GM18873 (cell line): ENCODE results near the gene KCNIP4.

Experiments
- ATAC-seq: cut with Tn5 transposase; IDR thresholded peaks from one replicate; pipeline ENCODE4 v1.9.1; 2021; ENCODE audit warnings: mild to moderate bottlenecking, moderate library complexity, moderate number of reproducible peaks; ENCODE audit not compliant: unreplicated experiment, low FRiP score

KCNIP4 gene

GRCh38 chr4:21769404-21770147 lies 179.0 kb downstream of the KCNIP4 start:
- no peak for ATAC-seq

- no peak for ATAC-seq
Measured at GRCh38 chr4:21768349-21769310, 179.9 kb downstream of the KCNIP4 start.

DNA sequence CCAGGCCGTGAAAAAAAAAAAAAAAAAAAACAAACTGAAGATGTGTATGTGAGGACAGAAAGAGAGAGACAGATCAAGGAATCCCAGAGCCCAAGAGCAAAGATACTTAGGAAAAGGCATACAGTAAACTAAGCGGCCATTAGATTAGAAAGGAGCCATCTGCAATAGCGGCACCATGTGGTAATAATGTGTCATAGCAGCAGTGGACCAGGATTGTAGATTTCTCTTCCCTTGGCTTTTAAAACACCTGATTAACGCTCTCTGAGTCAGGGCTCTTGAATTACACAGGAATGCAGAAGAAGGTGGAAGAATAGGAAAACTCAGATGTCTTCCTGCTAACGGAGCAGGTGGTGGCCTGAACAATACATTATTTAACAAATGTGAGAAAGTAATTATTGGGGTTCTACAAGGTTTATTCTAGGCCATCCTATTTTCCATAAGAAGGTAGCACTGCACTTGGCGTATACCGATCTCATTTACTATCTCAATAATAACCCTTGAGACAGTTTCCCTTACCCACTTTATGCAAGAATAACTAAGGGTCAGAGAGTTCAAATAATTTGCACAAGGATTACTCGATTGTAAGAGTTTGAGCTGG lies 182.7 kb downstream of the KCNIP4 start:
- no peak for ATAC-seq

DNA sequence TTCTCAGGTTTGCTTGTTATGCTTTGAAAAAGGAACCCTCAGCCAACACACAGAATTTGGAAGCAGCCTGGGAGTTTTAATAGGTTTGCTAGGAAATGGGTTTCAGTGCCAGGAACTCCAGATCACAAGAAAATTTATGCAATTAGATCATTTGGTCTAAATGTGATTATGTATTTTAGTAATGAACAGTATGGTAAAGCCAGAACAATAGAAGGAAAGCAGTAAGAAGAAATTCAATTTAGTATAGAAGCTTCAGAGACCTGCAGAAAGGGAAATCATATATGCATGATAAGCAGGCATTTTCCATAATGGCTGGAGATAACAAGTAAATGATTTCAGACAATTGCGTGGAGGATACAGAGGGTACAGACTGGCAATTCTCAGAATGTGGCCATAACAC lies 184.7 kb downstream of the KCNIP4 start:
- no peak for ATAC-seq

DNA sequence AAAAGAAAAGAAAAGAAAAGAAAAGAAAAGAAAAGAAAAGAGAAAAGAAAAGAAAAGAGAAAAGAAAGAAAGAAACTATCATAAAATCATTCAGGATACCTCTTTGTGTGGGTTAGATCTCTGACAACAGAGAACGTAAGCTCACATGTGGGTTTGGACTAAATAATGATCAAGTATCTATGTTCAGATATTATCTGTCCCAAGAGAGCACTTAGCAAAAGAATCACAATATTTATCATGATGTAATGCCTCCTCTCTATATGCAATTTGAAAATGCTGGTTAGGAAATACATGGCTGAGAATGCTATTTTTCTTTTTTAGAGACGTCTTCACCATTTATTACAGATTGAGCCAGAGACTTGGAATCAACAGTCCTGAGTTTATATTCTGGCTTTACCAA lies 191.3 kb downstream of the KCNIP4 start:
- no peak for ATAC-seq

- no peak for ATAC-seq
Measured at GRCh38 chr4:21753084-21753760, 195.3 kb downstream of the KCNIP4 start.

DNA sequence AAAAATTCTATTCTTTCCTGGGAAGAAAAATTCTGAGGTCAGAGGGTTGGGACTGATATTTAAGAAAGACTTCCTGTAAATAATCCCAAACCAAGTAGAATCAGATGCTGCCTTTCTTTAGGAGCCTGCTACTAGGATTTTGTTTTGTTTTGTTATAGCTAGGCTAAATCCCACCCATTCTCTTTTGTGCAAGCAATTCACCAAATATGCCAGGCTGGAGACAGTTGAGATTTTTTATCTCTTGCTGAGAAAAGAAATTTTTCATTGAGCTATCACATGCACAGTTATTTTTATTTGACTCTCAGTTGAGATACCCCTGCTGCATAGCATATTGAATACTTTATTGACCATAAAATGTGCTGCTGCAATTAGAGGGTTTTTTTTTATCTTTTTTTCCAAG lies 196.0 kb downstream of the KCNIP4 start:
- no peak for ATAC-seq

DNA sequence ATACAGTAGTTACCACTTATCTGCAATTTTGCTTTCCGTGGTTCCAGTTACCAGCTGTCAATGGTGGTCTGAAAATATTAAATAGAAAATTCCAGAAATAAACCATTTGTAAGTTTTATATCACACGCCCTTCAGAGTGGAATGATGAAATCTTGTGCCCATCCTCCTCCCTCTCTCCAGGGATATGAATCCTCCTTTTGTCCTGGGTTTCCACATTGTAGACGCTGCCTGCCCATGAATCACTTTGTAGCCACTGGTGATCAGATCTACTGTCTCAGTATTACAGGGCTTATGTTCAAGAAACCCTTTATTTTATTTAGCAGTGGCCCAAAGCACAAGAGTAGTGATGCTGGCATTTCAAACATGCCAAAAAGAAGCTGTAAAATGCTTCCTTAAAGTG lies 198.6 kb downstream of the KCNIP4 start:
- no peak for ATAC-seq

- ATAC-seq = no peak
Measured at GRCh38 chr4:21749412-21749811, 199.2 kb downstream of the KCNIP4 start.

GRCh38 chr4:21744046-21744445 lies 204.5 kb downstream of the KCNIP4 start:
- no peak for ATAC-seq

DNA sequence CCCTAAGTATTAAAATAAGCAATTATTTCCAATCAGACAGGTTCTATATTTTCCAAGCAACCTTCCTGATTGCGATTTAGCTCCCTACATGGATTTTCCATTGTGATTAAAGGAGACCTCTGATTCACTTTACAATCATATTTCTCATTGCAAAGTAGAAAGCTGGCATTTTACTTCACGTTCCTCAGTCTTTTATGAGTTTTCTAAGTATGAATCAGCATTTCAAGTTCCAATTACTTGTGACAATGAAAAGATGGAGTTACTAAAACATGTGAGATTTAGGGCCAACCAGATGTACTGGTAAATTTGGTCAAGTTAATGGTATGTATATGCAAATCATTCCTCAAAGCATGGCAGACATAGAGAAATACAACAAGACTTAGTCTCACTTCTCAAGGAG lies 206.2 kb downstream of the KCNIP4 start:
- no peak for ATAC-seq

DNA sequence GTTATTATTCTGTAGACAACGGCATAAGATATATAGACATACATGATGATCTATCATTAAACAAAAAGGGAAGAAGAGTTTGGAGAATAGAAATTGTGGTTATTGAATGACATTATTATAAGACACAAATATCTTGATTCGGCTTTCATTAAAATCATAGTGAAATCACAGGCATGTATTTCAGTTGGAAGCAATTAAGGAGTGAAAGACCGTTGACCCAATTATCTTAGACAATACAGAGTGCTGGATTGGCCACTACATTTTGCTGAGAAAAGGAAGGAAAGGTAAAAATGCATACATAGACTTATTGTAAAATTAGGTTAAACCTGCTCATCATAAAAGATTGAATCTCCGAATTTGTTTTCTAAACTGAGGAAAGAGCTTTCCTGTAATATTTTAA lies 209.8 kb downstream of the KCNIP4 start:
- ATAC-seq = no peak

- no peak for ATAC-seq
Measured at GRCh38 chr4:21735866-21736265, 212.7 kb downstream of the KCNIP4 start.

DNA sequence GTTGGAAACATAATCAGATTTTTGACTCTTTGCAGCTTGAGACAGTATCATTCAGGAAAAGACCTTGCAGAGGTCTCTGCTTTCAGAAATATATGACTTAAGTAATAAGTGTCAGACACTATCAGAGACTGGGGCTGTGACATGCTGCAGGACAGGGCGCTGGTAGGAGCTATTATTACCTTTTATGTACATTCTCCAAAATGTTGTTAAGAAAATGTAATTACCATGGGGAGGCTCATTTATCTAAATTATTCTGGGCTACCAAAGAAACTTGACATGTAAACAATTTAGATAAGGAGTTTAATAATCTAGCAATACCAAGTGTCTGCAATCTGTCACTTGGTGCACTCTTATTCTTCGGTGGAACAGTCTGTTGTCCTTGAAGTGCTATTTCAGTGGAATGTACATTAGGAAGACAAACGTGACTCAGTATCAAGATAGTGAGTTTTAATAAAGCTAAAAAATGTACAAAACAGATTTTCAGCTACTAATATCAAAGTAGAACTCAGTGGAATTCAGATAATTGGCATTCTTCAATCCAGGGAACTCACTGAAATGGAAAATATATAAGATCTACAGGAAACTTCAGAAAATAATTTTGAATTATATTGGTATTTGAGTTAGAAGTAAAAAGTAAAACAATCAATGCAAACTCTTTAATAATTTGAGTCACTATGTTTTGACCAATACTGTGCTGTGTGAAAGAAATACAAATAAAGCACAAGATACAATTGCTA lies 214.5 kb downstream of the KCNIP4 start:
- no peak for ATAC-seq

- no peak for ATAC-seq
Measured at GRCh38 chr4:21728304-21728703, 220.3 kb downstream of the KCNIP4 start.

GRCh38 chr4:21726255-21726815 lies 222.2 kb downstream of the KCNIP4 start:
- no peak for ATAC-seq

- ATAC-seq = no peak
Measured at GRCh38 chr4:21722157-21722839, 226.3 kb downstream of the KCNIP4 start.

DNA sequence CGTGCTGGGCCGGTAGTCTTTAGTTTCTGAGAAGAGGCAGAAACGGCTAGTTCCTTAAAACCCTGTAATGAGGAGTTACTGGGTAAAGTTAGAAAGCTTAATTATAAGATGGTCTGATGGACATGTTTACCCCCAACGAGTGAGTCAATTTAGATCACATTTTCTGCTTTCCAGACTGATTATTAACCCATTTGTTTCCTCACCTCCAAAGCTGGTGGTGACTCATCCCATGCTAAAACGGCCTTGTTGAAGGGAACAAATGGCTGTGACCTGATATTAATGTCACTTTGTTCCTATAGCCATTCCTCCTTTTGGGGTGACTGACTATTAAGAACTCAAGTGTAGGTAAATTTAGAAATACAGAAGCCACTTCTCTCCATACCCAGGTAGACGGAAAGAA lies 232.0 kb downstream of the KCNIP4 start:
- ATAC-seq = no peak

DNA sequence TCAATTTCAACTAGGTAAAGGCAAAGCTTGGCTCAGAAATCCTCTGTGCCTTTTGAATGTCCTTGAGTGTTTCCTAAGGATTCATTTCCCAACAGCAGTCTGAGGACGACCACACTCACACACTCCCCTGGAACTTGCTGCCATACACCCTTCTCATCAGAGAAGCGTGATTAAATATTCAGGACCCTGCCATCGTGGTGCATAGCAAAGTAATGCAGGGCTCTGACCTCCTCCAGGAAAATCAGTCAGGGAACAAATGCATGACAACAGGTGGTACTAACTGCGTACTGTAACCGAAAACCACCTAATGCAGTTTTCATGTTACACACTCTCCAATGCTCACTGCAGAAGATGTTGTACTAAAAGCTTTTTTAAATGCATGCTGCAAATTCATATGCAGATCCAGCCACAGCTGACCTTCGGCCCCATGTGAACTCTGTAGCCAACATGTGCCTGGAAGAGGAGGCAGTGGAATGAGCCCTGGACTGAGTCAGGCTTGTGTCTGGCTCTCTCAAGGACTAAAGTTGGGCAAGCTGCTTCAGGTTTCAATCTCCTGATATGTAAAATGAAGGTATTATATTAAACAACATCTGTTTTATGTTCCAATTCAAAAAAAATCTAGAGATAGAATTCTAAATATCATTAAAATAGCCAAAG lies 238.3 kb downstream of the KCNIP4 start:
- no peak for ATAC-seq
